ENCODE data around the gene RSL1D1. TPM values are rescaled to one million over a fixed set of nuclear protein-coding genes. Genes with fewer than 3 reads are reported as not detected.
"Not testable (repeated sequence)": the region's sequence is repeated elsewhere in the genome, so short reads cannot be mapped to it uniquely, and the experiment has no call there.

RSL1D1 gene
- total RNA-seq, 1 donor from 2014 or later, result 209 TPM

DNA sequence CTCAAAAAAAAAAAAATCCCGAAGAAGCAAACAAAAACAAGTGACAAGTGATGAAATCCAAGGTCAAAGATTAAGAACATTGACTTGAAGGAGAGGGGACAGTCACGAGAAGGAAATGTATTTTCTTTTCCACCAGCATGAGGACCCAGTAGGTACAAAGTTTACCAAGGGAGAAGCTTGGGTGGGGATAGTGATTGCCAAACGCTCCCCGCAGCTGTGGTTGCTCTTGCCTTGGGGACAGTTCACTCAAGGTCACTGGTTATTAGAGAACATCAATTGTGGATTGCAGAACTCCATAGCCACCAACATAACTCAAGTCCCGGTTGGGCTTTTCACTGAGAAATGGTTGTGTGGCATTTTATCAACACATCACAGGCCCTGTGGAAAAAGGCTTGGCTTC is 27.0 kb downstream of the RSL1D1 start:
- H3K4me3 Mint-ChIP-seq (ENCODE audit: unreplicated experiment), result no peak overlapping the region
- no peaks in the 10 kb centered on the region for H3K36me3 Mint-ChIP-seq (ENCODE audit: low read depth, unreplicated experiment)
- H3K27me3 ChIP-seq (ENCODE audit: insufficient read depth, low read length), result no peaks in the 10 kb centered on the region
- no peaks in the 10 kb centered on the region for H4K20me1 ChIP-seq (ENCODE audit: insufficient read depth, low read length)
- no peak overlapping the region for H3K4me3 ChIP-seq (ENCODE audit: insufficient read depth, low read depth, low read length)
- no peaks in the 10 kb centered on the region for H3K79me2 ChIP-seq (ENCODE audit: insufficient read depth, low read length)
- no peak overlapping the region for H2AFZ ChIP-seq (ENCODE audit: low read depth, low read length)
- no peak overlapping the region for H3K27ac ChIP-seq (ENCODE audit: low read depth, low read length)
- H3K36me3 ChIP-seq (ENCODE audit: insufficient read depth, low read length), result no peaks in the 10 kb centered on the region
- no peak overlapping the region for H3K9ac ChIP-seq (ENCODE audit: low read length)
- no peak for DNase-seq (ENCODE audit: low read depth)
- no peak overlapping the region for H3K4me2 ChIP-seq (ENCODE audit: low read length)
- no peaks in the 10 kb centered on the region for H3K4me1 ChIP-seq (ENCODE audit: insufficient read depth, low read length)
- no peak for FAIRE-seq
- no peak overlapping the region for H3K27ac Mint-ChIP-seq (ENCODE audit: unreplicated experiment)
- H3K9me3 ChIP-seq (ENCODE audit: insufficient read depth, low read depth, low read length), result no peaks in the 10 kb centered on the region
- H3K27me3 Mint-ChIP-seq (ENCODE audit: low read depth, unreplicated experiment), result no peaks in the 10 kb centered on the region
- TF ChIP-seq, protein P1, sequence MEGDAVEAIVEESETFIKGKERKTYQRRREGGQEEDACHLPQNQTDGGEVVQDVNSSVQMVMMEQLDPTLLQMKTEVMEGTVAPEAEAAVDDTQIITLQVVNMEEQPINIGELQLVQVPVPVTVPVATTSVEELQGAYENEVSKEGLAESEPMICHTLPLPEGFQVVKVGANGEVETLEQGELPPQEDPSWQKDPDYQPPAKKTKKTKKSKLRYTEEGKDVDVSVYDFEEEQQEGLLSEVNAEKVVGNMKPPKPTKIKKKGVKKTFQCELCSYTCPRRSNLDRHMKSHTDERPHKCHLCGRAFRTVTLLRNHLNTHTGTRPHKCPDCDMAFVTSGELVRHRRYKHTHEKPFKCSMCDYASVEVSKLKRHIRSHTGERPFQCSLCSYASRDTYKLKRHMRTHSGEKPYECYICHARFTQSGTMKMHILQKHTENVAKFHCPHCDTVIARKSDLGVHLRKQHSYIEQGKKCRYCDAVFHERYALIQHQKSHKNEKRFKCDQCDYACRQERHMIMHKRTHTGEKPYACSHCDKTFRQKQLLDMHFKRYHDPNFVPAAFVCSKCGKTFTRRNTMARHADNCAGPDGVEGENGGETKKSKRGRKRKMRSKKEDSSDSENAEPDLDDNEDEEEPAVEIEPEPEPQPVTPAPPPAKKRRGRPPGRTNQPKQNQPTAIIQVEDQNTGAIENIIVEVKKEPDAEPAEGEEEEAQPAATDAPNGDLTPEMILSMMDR (IDR thresholded peaks at IDR 0.05; ENCODE audit: insufficient read depth, low read depth, low read length), result no peak
- TF ChIP-seq EZH2 (IDR thresholded peaks at IDR 0.05; ENCODE audit: insufficient read depth, low read length), result no peak
- H3K4me1 Mint-ChIP-seq (ENCODE audit: low read depth, unreplicated experiment), result no peaks in the 10 kb centered on the region
- H3K9me3 Mint-ChIP-seq (ENCODE audit: unreplicated experiment), result no peaks in the 10 kb centered on the region

DNA sequence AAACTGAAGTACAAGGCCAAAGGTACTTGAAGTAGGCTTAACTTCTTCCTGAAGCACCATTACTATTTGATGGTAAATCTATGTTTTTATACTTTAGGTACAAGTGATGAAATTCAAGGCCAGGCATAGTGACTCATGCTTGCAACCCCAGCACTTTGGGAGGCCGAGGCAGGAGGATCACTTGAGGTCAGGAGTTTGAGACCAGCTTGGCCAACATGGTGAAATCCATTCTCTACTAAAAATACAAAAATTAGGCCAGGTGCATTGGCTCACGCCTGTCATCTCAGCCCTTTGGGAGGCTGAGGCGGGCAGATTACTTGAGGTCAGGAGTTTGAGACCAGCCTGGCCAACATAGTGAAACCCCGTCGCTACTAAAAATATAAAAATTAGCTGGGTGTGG is 27.7 kb downstream of the RSL1D1 start:
- not testable (repeated sequence) for DNase-seq (ENCODE audit: low read depth)

DNA sequence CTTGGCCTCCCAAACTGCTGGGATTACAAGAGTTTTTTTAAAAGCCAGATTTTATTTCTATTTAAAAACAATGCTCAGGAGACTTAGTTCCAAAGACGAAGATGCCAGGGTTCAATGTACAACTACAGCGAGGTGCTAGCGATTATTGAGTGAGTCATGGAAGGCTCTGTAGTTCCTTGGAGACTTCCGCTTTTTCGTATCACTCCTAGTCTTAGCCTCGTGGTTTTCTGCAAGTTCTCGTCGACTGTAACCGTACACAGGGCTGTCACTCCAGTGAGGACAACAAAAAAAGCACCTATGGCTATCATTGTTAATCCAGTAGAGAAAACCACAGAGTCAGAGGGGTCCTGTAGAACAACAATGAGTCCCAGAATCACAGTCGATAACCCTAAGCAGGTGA is 31.5 kb downstream of the RSL1D1 start:
- no peak overlapping the region for H3K4me3 Mint-ChIP-seq (ENCODE audit: unreplicated experiment)
- peaks cover 3% of the 10 kb centered on the region for H3K27me3 Mint-ChIP-seq (ENCODE audit: low read depth, unreplicated experiment)
- Histone ChIP-seq H3K4me3 (ENCODE audit: insufficient read depth, low read depth, low read length) (no peak overlapping the region), H3K36me3 (ENCODE audit: insufficient read depth, low read length) (no peaks in the 10 kb centered on the region), H3K9ac (ENCODE audit: low read length) (no peak overlapping the region), H3K4me1 (ENCODE audit: insufficient read depth, low read length) (no peaks in the 10 kb centered on the region), H3K4me2 (ENCODE audit: low read length) (no peak overlapping the region), H2AFZ (ENCODE audit: low read depth, low read length) (no peak overlapping the region), H3K79me2 (ENCODE audit: insufficient read depth, low read length) (no peaks in the 10 kb centered on the region), H3K27ac (ENCODE audit: low read depth, low read length) (no peak overlapping the region), H3K27me3 (ENCODE audit: insufficient read depth, low read length) (no peaks in the 10 kb centered on the region), H4K20me1 (ENCODE audit: insufficient read depth, low read length) (no peaks in the 10 kb centered on the region), H3K9me3 (ENCODE audit: insufficient read depth, low read depth, low read length) (no peaks in the 10 kb centered on the region)
- no peak for FAIRE-seq
- H3K36me3 Mint-ChIP-seq (ENCODE audit: low read depth, unreplicated experiment), result no peaks in the 10 kb centered on the region
- H3K27ac Mint-ChIP-seq (ENCODE audit: unreplicated experiment), result no peak overlapping the region
- H3K9me3 Mint-ChIP-seq (ENCODE audit: unreplicated experiment), result no peaks in the 10 kb centered on the region
- DNase-seq (ENCODE audit: low read depth), result no peak
- no peaks in the 10 kb centered on the region for H3K4me1 Mint-ChIP-seq (ENCODE audit: low read depth, unreplicated experiment)
- no peak for TF ChIP-seq EZH2 (IDR thresholded peaks at IDR 0.05; ENCODE audit: insufficient read depth, low read length)
- TF ChIP-seq, protein P1 (IDR thresholded peaks at IDR 0.05; ENCODE audit: insufficient read depth, low read depth, low read length), result no peak

More for the DNA sequence above, 27.7 kb downstream of the RSL1D1 start:
- H3K27me3 ChIP-seq (ENCODE audit: insufficient read depth, low read length); H3K4me3 Mint-ChIP-seq (ENCODE audit: unreplicated experiment); H3K4me1 Mint-ChIP-seq (ENCODE audit: low read depth, unreplicated experiment); H4K20me1 ChIP-seq (ENCODE audit: insufficient read depth, low read length); H3K27ac ChIP-seq (ENCODE audit: low read depth, low read length); H3K79me2 ChIP-seq (ENCODE audit: insufficient read depth, low read length); H3K9me3 Mint-ChIP-seq (ENCODE audit: unreplicated experiment); H2AFZ ChIP-seq (ENCODE audit: low read depth, low read length); H3K4me1 ChIP-seq (ENCODE audit: insufficient read depth, low read length); H3K9me3 ChIP-seq (ENCODE audit: insufficient read depth, low read depth, low read length); H3K36me3 ChIP-seq (ENCODE audit: insufficient read depth, low read length); H3K27ac Mint-ChIP-seq (ENCODE audit: unreplicated experiment); H3K4me2 ChIP-seq (ENCODE audit: low read length); FAIRE-seq; H3K4me3 ChIP-seq (ENCODE audit: insufficient read depth, low read depth, low read length); H3K27me3 Mint-ChIP-seq (ENCODE audit: low read depth, unreplicated experiment); H3K36me3 Mint-ChIP-seq (ENCODE audit: low read depth, unreplicated experiment); H3K9ac ChIP-seq (ENCODE audit: low read length): not testable (repeated sequence)

DNA sequence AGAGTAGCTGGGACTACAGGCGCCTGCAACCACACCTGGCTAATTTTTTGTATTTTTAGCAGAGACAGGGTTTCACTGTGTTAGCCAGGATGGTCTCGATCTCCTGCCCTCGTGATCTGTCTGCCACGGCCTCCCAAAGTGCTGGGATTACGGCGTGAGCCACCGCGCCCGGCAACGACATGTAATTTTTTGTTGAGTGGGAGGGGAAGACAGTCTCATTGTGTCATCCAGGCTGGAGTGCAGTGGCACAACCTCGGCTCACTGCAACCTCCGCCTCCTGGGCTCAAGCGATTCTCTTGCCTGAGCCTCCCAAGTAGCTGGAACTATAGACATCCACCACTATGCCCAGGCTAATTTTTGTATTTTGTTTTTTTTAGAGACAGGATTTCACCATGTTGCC is 32.4 kb downstream of the RSL1D1 start:
- not testable (repeated sequence) for H3K36me3 ChIP-seq (ENCODE audit: insufficient read depth, low read length); H3K36me3 Mint-ChIP-seq (ENCODE audit: low read depth, unreplicated experiment); H3K4me1 ChIP-seq (ENCODE audit: insufficient read depth, low read length); H3K4me3 Mint-ChIP-seq (ENCODE audit: unreplicated experiment); H3K27me3 Mint-ChIP-seq (ENCODE audit: low read depth, unreplicated experiment); H4K20me1 ChIP-seq (ENCODE audit: insufficient read depth, low read length); H3K79me2 ChIP-seq (ENCODE audit: insufficient read depth, low read length); H3K9me3 Mint-ChIP-seq (ENCODE audit: unreplicated experiment); FAIRE-seq; H3K27ac Mint-ChIP-seq (ENCODE audit: unreplicated experiment); H2AFZ ChIP-seq (ENCODE audit: low read depth, low read length); H3K9me3 ChIP-seq (ENCODE audit: insufficient read depth, low read depth, low read length); DNase-seq (ENCODE audit: low read depth); H3K4me1 Mint-ChIP-seq (ENCODE audit: low read depth, unreplicated experiment); H3K9ac ChIP-seq (ENCODE audit: low read length); H3K27me3 ChIP-seq (ENCODE audit: insufficient read depth, low read length); H3K27ac ChIP-seq (ENCODE audit: low read depth, low read length); H3K4me3 ChIP-seq (ENCODE audit: insufficient read depth, low read depth, low read length); H3K4me2 ChIP-seq (ENCODE audit: low read length)
